DMS53 treated with DMSO at 0.1 percent for 48 hours (cell line): Measurements from ENCODE around the gene ACOT7.
A peak's percentile ranks its signal among the peaks of the same experiment; 100 is the strongest.

Source experiments
- DNase-seq: peaks from one replicate; lab custom pipeline; 2025; ENCODE audit not compliant: unreplicated experiment; lab: John Stamatoyannopoulos, UW

ACOT7 gene

DNA sequence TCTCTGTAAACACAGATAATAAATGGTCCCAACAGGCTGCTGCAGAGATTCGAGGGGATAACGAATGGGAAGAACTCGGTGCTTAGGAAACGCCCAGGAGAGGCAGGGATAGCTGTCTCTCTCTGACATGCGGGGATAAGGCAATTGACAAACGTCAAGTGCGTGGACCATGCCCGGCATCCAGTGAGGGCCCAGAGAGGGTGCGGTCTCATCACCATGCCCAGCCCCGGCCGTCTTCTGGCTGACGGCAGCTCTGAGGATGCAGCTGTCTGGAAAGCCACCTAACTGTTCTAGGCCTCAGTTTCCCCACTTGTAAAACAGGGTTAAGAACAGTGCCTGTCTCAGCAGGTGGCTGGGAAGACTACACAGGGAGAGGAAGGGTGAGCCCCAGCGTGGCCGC lies 48.1 kb downstream of the ACOT7 start:
- DNase-seq: no peak

DNA sequence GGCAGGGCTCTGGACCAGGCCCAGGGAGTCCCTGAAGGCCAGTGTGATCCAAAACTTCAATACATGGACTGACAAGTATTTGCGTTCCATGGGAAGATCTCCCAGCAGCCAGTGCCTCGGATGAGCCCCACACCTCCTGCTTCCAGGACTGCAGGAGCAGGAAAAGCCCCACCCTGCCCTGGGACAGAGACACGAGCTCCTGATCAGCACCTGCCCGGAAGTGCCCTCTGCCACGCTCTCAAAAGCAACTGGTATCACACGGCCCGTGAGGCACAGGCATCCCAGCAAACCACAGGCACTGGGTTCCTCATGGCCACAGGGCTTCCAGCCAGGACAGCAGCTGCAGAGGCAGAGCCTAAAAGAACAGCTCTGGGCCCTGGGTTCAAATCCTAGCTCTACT lies 48.6 kb downstream of the ACOT7 start:
- DNase-seq: no peak

GRCh38 chr1:6343506-6344405 lies 49.8 kb downstream of the ACOT7 start:
- peak; percentile 43 for DNase-seq

DNA sequence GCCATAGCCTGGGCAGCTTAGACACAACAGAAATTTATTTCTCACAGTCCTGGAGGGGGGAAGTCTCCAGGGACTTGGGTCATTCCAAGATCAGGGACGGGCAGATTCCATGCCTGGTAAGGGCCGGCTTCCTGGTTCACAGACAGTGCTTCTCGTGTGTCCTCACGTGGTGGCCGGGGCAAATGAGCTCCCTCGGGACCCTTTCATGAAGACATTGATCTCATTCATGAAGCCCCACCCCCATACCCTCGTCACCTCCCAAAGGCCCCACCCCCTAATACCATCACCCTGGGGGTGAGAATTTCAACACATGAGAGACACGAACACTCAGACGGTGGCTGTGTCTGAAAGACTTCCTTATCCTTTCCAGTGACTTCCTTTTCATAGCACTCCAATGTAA lies 51.5 kb downstream of the ACOT7 start:
- no peak for DNase-seq

DNA sequence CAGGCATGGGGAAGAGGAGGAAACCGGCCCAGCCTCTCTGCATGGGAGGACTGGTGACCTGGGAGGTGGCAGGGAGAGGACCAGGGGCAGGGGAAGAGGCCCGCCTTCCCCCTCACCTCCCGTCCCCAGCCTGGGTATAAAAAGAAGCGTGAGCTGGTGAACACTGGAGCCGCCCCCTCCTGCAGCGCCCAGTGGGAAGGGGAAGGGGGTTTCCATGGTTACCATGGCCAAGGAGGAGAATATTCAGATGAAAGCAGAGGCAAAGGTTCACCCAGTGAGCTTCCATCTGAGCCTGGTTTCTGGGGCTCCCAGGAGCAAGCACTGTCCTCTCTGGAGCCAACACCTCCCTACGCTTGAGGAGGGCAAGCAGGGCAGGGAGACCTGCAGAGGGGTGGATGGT lies 54.9 kb downstream of the ACOT7 start:
- DNase-seq: no peak

GRCh38 chr1:6336776-6337622 lies 56.6 kb downstream of the ACOT7 start:
- DNase-seq: no peak

GRCh38 chr1:6334261-6334993 lies 59.1 kb downstream of the ACOT7 start:
- DNase-seq: no peak

DNA sequence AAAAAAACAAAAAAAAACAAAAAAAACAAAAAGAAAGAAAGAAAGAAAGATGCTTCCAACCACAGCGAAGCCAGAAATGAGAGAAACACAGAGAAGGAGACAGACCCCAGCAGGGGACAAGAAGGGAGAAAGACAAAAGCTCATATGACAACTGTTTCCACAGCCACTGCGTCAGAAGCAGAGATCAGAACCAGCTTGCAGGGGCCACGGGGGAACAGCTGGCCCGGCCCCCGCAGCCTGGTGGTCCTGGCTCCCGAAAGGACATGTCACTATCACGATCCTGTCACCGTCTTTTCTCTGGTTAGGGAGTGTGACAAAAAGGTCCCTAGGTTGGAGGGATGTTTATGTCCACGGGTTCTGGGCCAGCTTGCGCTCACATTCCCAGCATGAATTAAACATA lies 60.7 kb downstream of the ACOT7 start:
- no peak for DNase-seq

GRCh38 chr1:6331543-6332273 lies 61.9 kb downstream of the ACOT7 start:
- DNase-seq: no peak

- DNase-seq: no peak
Measured at GRCh38 chr1:6330410-6330911, 63.1 kb downstream of the ACOT7 start.

GRCh38 chr1:6329851-6330250 lies 63.7 kb downstream of the ACOT7 start:
- no peak for DNase-seq

GRCh38 chr1:6329396-6329795 lies 64.2 kb downstream of the ACOT7 start:
- no peak for DNase-seq

GRCh38 chr1:6328696-6329095 lies 64.9 kb downstream of the ACOT7 start:
- no peak for DNase-seq

DNA sequence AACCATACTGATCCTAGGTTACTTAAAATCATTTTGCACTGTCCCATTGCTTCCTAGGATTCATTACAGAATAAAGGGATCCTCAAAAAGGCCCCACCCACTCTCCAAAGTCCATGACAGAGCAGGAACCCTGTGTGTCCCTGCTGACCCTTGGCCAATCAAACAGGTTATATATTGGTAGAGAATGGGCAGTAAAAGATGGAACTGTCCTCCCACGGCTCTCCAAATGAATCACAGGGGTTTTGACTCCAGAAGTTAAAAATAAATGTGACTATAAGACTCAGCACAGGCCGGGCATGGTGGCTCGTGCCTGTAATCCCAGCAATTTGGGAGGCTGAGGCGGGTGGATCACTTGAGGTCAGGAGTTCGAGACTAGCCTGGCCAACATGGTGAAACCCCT lies 65.5 kb downstream of the ACOT7 start:
- DNase-seq: no peak

GRCh38 chr1:6325482-6325881 lies 68.1 kb downstream of the ACOT7 start:
- DNase-seq: no peak

GRCh38 chr1:6322161-6322560 lies 71.4 kb downstream of the ACOT7 start:
- no peak for DNase-seq

GRCh38 chr1:6321205-6321604 lies 72.4 kb downstream of the ACOT7 start:
- DNase-seq: no peak

GRCh38 chr1:6317098-6317760 lies 76.3 kb downstream of the ACOT7 start:
- no peak for DNase-seq

- no peak for DNase-seq
Measured at GRCh38 chr1:6316240-6317097, 77.1 kb downstream of the ACOT7 start.
